Activated T-helper 1 cell treated with Interleukin-2 at 50 U/mL for 16 hours (primary cell): ENCODE measurements around the gene GBGT1.
A peak's percentile ranks its signal among the peaks of the same experiment; 100 is the strongest.
"Not testable (repeated sequence)": the region's sequence is repeated elsewhere in the genome, so short reads cannot be mapped to it uniquely, and the experiment has no call there.

ENCODE experiments used
- DNase-seq: peaks from one replicate; pipeline ENCODE4 v3.0.0-alpha.2; 2020; ENCODE audit warnings: low read depth

GBGT1 gene

GRCh38 chr9:133163504-133164172, at the start of gene GBGT1:
GBGT1 (minus strand) TSS chr9:133163914; CDS start chr9:133162412, 1,502 bp downstream.
- no peak for DNase-seq

- no peak for DNase-seq
Observed at GRCh38 chr9:133210609-133211008, 46.9 kb upstream of the GBGT1 start.

GRCh38 chr9:133210202-133210532, 46.5 kb upstream of the GBGT1 start:
- DNase-seq = no peak

- DNase-seq = not testable (repeated sequence)
Observed at GRCh38 chr9:133209327-133210201, 45.9 kb upstream of the GBGT1 start.

- not testable (repeated sequence) for DNase-seq
Observed at GRCh38 chr9:133208880-133209300, 45.2 kb upstream of the GBGT1 start, which contains the start of gene OBP2B. OBP2B (minus strand) TSS chr9:133209250; CDS start chr9:133209199, 51 bp downstream.

- DNase-seq = not testable (repeated sequence)
Observed at GRCh38 chr9:133208171-133208879, 44.6 kb upstream of the GBGT1 start.

GRCh38 chr9:133207540-133208170, 43.9 kb upstream of the GBGT1 start:
- no peak for DNase-seq

GRCh38 chr9:133207021-133207531, 43.4 kb upstream of the GBGT1 start:
- DNase-seq = no peak

GRCh38 chr9:133205996-133206931, 42.5 kb upstream of the GBGT1 start:
- DNase-seq = no peak

- not testable (repeated sequence) for DNase-seq
Observed at GRCh38 chr9:133205481-133205887, 41.8 kb upstream of the GBGT1 start.

GRCh38 chr9:133204993-133205336, 41.3 kb upstream of the GBGT1 start:
- no peak for DNase-seq

- no peak for DNase-seq
Observed at GRCh38 chr9:133204335-133204992, 40.8 kb upstream of the GBGT1 start.

GRCh38 chr9:133203506-133204075, 39.9 kb upstream of the GBGT1 start:
- no peak for DNase-seq

GRCh38 chr9:133202688-133203453, 39.2 kb upstream of the GBGT1 start:
- DNase-seq = no peak

- DNase-seq = no peak
Observed at GRCh38 chr9:133202145-133202513, 38.4 kb upstream of the GBGT1 start.

- DNase-seq = no peak
Observed at GRCh38 chr9:133201424-133202144, 37.9 kb upstream of the GBGT1 start.

GRCh38 chr9:133200631-133201030, 36.9 kb upstream of the GBGT1 start:
- no peak for DNase-seq

- peak; percentile 33 for DNase-seq
Observed at GRCh38 chr9:133199648-133200321, 36.1 kb upstream of the GBGT1 start.
